Stimulated activated CD8-positive, alpha-beta memory T cell treated with anti-CD3 and anti-CD28 coated beads, Interleukin-12 subunit alpha, Interleukin-12 subunit beta, amount 100 ng/mL, for 1 hour (primary cell): ENCODE measurements around the gene TRIM71.
"Not testable (repeated sequence)": the region's sequence is repeated elsewhere in the genome, so short reads cannot be mapped to it uniquely, and the experiment has no call there.

Source experiments
- DNase-seq: peaks from one replicate; pipeline ENCODE4 v3.0.0-alpha.2; 2020; ENCODE audit warnings: low read depth

Gene TRIM71

GRCh38 chr3:32890420-32891276 lies 72.9 kb downstream of the TRIM71 start:
- DNase-seq: no peak

GRCh38 chr3:32891365-32891764 lies 73.6 kb downstream of the TRIM71 start:
- no peak for DNase-seq

- DNase-seq: no peak
These were observed 75.1 kb downstream of the TRIM71 start for GRCh38 chr3:32892625-32893598.

- DNase-seq: no peak
These were observed 77.2 kb downstream of the TRIM71 start for GRCh38 chr3:32894977-32895376.

GRCh38 chr3:32895701-32896100 lies 77.9 kb downstream of the TRIM71 start:
- DNase-seq: no peak

- no peak for DNase-seq
These were observed 78.3 kb downstream of the TRIM71 start for GRCh38 chr3:32896143-32896542.

GRCh38 chr3:32897001-32897601 lies 79.3 kb downstream of the TRIM71 start:
- no peak for DNase-seq

- no peak for DNase-seq
These were observed 80.3 kb downstream of the TRIM71 start for GRCh38 chr3:32897981-32898623.

- no peak for DNase-seq
These were observed 81.5 kb downstream of the TRIM71 start for GRCh38 chr3:32899265-32899664.

GRCh38 chr3:32901005-32901932 lies 83.5 kb downstream of the TRIM71 start:
- no peak for DNase-seq

- peak; percentile 5 for DNase-seq
These were observed 85.1 kb downstream of the TRIM71 start for GRCh38 chr3:32902887-32903371.

GRCh38 chr3:32903953-32904352 lies 86.2 kb downstream of the TRIM71 start:
- no peak for DNase-seq

GRCh38 chr3:32909999-32910398 lies 92.2 kb downstream of the TRIM71 start:
- DNase-seq: no peak

- no peak for DNase-seq
These were observed 93.2 kb downstream of the TRIM71 start for GRCh38 chr3:32910954-32911353.

- DNase-seq: no peak
These were observed 94.2 kb downstream of the TRIM71 start for GRCh38 chr3:32912046-32912445.

GRCh38 chr3:32913790-32914446 lies 96.1 kb downstream of the TRIM71 start:
- no peak for DNase-seq

- no peak for DNase-seq
These were observed 102.1 kb downstream of the TRIM71 start for GRCh38 chr3:32919920-32920319.

GRCh38 chr3:32922078-32922477 lies 104.3 kb downstream of the TRIM71 start:
- DNase-seq: no peak

- no peak for DNase-seq
These were observed 112.4 kb downstream of the TRIM71 start for GRCh38 chr3:32930161-32930560.

- DNase-seq: not testable (repeated sequence)
These were observed 113.5 kb downstream of the TRIM71 start for GRCh38 chr3:32931273-32931672.
